GM19467 (cell line): Measurements from ENCODE around the gene OR10A2.
"Not testable (repeated sequence)": the region's sequence is repeated elsewhere in the genome, so short reads cannot be mapped to it uniquely, and the experiment has no call there.

Source experiments
- ATAC-seq: cut with Tn5 transposase; IDR thresholded peaks from one replicate; pipeline ENCODE4 v1.9.1; 2021; ENCODE audit warnings: mild to moderate bottlenecking, moderate library complexity; ENCODE audit not compliant: unreplicated experiment

Gene OR10A2, protein sequence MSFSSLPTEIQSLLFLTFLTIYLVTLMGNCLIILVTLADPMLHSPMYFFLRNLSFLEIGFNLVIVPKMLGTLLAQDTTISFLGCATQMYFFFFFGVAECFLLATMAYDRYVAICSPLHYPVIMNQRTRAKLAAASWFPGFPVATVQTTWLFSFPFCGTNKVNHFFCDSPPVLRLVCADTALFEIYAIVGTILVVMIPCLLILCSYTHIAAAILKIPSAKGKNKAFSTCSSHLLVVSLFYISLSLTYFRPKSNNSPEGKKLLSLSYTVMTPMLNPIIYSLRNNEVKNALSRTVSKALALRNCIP

DNA sequence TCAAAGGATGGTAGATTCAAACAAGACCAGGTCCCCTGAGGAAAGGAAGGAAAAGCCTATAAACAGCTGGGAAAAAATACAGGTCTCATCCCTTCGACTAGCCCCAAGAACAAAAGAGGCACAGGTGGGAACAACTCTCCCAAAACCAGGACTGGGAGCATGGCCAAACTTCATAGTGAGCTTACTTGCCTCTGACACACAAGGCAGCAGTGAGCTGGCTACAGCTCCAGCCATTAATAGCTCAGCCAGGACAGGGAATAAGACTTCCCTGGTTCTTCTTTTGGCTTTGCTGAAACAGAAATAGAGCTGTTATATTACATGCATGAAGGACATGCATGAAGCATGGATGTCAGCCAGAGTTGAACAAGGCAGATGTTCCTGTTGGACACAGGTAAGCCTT lies at the start of gene OR10A2:
OR10A2 (plus strand) TSS at position 97 of the 400 bp plus-strand sequence. CDS start 6,698 bp downstream, outside the sequence.
- ATAC-seq = no peak

DNA sequence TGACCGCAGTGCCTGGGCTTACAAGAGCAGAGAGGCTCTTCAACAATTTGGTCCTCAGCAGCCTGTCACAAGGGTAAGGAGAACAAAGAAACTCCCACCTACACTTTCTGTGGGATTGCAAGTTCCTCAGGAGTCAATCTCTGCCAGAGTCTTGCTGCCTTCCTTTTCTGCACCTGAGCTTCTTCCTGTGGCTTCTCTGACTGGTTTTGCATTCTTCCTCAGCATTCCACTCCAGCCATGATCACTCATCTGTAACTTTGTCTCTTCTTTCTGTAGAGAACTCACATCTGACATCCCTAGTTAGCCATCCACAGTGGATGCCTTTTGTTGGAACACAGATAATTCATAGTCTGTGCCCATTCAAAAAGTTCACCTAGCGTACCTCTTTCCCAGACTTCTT lies 49.2 kb upstream of the OR10A2 start:
- no peak for ATAC-seq

DNA sequence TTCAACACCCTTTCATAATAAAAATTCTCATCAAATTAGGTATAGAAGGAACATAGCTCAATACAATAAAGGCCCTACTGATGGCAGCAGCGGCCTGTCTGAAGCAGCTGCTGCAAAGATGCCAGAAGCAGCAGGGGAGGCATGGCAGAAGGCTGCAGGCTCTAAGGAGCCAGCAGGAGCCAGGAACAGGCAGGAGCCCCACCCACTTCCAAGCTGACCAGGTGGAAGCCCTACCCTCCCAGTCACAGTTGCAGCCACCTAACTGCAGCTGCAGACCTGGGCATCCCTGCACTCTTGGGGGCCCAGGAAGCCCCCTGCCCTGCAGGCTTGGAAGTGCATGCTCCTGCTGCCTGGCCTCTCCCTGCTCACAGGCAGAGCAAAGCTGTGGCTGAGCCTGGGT lies 45.2 kb upstream of the OR10A2 start:
- no peak for ATAC-seq

DNA sequence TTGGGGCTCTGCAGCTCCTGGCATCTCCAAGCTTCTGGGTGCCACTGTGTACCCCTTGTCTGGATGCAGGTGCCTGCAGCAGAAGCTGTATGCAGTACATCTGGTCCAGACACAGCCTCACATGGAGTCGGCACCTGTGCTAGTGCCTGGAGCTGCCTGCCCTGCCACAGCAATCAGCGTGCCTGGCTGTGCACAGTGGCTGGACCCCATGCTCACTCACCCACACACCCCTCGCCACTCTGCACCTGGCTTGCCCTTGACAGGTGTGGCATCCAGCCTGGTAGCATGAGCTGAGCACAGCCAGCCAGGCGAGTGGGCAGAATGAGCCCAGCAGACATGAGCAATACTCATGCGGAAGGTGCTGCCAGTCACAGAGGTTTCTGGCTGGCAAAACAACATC lies 43.9 kb upstream of the OR10A2 start:
- ATAC-seq = no peak

DNA sequence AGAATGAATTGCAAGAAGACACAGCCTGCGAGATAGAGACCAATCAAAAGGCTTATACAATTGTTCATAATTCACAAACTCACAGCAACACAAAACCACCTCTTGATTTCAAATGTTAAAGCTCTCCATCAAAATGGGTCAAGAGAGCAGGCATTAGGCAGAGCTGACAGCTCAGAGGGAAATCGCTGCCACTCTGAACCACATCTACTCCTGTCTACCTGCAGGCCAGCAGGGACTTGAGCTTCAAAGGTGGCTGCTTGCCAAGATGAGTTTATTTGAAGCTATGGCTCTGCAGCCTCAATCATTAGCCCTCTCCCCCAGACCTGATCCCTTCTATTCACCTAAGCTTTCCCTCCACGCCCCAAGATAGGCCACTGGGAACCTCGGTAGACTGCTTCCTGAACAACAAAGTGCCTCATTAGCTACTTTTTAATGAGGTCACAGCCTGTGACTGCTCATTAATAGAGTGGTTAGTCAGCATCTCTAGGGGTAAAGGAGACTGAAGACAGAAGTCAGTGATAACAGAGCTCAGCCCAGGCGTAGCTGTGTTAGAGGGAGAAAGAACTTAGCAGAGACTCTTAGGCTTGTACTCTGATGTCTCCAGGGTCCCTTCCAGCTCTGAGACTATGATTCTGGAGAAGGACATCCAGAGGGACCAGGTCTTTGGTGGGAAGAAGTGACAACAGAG lies 38.6 kb upstream of the OR10A2 start:
- no peak for ATAC-seq

DNA sequence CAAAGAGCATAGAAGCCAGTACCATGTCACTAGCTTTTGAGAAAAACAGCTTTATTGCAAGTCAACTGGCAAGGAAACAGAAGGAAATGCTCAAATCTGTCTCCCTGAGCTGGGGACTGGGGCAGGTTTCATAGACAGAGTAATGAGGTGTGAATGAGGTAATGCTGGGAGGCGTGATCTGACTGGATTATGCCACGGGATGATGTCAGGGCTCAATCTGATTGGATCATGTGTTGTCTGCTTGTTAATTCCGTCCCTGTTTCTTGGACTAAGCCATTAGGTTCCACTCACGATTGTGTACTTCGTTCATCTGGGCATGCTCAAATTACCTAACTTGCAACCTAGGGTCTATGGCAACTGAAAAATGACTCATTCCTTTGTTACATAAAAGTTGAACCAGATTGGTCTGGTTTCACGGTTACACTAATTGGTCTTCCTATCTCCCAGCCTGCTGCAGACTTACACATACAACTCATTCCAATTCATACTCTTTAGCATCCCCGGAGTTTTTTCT lies 37.6 kb upstream of the OR10A2 start:
- ATAC-seq = no peak

DNA sequence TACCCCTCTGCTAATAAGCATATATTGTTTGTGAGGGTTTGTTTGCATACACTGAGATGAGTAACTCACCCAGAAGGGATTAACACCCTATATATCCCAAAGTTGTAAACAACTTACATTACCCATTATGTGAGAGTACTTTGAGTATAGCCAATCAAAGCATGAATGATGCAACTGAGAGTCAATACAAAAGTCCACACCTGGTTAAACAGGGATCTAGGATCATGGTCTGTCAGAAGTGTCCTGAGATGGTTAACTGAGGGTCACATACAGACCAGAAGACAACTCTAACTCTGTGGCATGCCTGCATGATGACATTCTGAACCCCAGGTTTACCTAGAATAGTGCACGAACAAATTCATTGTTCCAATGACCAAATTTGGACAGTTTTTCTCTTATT lies 34.8 kb upstream of the OR10A2 start:
- no peak for ATAC-seq

DNA sequence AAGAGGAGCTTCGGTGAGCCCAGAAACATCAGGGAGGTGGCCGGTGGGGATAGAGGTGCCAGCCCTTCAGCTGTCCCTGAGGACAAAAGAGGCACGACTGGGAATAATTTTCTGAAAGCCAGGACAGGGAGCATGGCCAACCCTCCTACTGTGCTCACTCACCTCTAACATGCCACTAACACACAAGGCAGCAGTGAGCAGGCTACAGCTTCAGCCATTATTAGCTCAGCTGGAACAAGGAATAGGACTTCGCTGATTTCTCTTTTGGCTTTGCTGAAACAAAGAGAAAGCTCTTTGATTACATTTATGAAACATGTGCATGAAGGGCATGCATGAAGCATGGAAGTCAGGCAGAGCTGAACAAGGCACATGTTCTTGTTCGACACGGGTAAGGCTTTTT lies 29.5 kb upstream of the OR10A2 start:
- ATAC-seq = no peak

DNA sequence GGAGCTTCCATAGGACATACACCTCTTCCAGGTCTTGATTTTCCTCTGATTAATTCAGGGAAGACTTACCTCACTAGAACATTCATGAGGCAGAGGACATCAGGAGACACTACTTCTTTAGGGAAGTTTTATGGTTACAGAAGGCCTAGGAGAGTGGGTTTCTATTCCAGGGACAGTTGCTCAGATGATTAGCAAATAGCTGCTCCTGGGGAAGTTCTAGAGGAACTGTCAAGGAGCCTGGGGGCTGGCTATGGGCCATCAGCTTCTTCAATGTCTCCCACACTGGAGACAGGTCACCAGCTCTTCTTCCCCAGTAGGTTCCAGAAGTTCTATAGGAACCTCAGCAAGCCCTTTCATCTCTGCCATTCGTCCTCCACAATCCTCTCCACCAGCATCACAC lies 28.8 kb upstream of the OR10A2 start:
- no peak for ATAC-seq

DNA sequence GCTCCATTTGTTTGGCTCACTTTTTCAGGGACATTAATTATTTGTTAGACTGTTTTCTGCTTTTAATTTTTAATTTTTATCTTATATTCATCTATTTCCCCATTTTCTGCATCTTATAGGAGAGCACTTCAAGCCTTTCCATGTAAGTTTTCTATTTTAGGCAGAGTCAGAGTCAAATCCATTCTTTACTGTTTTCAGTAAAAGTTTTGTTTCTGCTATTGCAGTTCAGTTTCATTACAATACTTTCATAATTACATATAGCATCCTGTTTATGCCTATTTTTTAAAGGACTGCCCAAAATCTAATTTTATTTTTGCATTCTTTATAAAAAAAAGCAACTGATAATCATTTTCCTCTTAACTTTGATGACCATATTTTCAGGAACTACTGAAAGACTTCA lies 21.2 kb upstream of the OR10A2 start:
- no peak for ATAC-seq

DNA sequence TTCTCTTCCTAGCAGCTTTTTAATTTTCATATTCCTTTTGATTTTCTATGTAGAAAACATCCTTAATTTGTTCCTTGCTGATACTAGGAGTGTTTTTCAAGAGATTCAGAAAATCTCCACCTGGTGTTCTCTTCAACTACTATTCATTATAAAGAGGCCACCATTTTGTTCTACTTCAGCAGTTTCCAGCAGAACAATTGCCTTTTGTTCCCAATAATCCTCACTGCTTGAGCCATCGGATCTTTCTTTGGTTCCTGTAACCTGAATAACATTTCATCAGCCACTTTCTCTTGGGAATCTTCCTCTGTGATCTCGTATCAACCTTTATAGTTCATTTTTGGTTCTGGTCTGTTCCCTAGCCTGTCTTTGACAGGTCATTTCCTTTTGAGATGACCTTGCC lies 19.2 kb upstream of the OR10A2 start:
- no peak for ATAC-seq

DNA sequence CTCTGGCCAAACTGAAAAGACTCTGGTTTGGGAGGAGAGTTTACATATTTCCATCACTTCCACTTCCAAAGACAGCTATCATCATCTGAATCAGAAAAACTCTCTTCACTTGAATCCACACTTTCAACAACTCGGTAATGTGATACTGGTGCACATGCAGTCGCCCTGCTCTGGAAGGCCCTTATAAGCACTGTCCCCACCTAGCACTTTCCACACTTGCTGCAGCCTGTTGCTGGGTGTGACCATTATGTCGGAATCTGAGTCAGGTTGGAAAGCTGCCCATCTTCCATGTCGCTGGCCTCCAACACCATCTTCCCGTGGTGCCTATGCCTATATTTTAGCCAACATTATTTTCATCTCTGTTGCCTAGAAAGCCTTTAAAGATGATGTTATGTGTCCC lies 18.5 kb upstream of the OR10A2 start:
- ATAC-seq = no peak

DNA sequence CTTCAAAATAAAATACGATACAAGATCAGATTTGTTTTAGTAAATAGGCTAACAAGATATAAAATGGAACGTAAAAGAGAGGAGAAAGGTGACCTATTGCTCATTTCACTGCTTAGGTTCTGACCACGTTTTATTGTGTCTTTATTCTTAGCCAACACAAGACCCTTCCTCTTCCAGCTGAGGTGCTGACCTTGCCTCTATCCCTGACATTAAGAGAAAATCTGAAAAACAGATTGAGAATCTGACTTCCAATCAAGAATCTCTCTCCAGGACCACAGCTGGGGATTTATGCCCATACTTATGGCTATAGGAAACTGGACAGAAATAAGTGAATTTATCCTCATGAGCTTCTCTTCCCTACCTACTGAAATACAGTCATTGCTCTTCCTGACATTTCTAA lies 17.5 kb upstream of the OR10A2 start, which contains the start of gene OR10A5:
OR10A5 (plus strand) TSS at position 301 of the 400 bp plus-strand sequence; CDS start at position 301, 0 bp downstream.
- ATAC-seq = no peak

DNA sequence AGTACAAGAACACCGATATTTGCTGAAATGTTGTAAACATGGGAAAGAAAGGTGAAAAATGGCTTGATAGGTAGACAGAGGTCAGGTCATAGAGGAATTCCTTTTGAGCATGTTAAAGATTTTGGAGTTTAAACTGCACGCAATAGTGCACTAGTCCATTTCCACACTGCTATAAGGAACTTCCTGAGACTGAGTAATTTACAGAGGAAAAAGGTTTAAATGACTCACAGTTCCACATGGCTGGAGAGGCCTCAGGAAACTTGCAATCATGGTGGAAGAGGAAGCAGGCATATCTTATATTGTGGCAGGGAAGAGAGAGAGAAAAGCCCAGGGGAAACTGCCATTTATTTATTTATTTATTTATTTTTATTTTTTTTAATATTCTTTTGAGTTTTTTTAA lies 12.3 kb upstream of the OR10A2 start:
- no peak for ATAC-seq

DNA sequence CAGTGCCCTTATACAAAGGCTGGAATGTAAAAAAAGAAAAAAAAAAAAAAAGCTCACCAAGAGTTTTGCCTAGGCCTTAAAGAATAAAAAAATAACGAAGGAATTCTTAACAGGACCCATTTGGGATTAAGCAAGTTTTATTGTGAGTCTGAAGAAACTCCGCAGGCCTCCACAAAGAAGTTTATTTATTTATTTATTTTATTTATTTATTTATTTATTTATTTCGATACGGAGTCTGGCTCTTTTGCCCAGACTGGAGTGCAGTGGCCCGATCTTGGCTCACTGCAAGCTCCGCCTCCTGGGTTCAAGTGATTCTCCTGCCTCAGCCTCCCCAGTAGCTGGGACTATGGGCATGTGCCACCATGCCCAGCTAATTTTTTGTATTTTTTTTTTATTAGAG lies 8.1 kb upstream of the OR10A2 start:
- not testable (repeated sequence) for ATAC-seq

DNA sequence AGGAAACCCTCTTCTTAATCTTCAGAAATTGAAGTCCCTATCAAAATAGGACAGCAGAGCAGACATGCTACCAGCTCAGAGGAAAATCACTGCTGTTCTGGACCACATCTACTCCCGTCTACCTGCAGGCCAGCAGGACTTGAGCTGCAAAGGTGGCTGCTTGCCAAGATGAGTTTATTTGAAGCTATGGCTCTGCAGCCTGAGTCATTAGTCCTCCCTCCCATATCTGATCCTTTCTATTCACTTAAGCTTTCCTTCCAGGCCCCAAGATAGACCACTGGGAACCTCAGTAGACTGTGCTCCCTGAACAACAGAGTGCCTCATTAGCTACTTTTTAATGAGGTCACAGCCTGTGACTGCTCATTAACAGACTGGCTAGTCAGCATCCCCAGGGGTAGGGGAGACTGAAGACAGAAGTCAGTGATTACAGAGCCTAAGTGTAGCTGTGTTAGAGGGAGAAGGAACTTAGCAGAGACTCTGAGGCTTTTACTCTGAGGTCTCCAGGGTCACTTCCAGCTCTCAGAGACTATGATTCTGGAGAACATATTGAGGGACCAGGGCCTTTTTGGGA lies 6.8 kb upstream of the OR10A2 start:
- ATAC-seq = no peak

DNA sequence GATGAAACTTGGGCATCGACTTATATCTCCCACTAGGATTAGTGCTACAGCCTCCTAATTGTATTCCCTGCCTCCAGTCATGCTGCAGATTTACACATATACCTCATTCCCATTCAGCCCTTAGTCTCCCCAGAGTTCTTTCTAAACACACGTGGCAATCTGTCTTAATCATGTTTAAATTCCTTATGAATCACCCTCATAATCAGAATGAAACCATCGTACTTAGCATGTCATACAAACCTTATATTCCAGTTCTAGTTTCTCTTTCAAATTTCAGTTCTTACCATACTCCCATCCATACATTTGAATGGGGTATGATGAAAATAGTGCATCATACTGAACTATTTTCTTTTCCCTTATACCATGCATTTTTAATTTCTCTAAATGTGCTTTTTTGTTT lies 6.0 kb upstream of the OR10A2 start:
- no peak for ATAC-seq

DNA sequence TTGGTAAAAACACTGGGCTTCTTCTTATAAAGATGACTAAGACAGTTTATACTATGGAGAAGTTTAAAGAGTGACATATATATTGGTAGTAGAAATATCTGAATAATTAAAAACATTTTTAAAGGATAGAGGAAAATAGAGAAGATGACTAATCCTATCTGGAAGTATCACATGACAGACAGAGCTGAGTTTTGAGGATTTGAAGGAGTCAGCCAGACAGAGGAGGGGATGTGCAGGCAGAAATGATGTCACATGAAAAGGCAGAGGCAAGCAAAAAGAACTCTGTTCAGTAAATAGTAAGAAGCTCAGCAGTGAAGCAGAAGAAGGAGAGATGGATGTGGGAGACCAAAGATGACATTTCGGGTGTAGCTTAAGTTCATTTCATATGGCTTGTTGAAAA lies 1.6 kb downstream of the OR10A2 start:
- no peak for ATAC-seq

DNA sequence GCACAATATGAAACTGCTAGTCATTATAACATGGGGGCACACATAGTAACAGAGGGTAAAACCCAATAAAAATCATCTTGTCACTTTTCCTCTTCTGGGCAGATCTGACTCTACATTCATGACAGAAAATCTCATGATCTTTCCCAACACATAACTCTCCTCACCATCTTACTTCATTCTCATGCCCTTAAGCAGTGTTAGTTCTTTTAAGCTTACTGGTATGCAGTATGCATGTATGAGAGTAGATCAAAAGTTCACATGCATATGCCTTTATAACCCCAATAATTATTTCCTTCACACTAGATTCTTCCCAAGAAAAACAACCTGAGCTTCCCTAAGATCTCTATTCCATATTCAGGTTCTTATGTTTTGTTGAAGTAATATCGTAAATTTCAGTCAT lies 8.4 kb downstream of the OR10A2 start:
- ATAC-seq = no peak

DNA sequence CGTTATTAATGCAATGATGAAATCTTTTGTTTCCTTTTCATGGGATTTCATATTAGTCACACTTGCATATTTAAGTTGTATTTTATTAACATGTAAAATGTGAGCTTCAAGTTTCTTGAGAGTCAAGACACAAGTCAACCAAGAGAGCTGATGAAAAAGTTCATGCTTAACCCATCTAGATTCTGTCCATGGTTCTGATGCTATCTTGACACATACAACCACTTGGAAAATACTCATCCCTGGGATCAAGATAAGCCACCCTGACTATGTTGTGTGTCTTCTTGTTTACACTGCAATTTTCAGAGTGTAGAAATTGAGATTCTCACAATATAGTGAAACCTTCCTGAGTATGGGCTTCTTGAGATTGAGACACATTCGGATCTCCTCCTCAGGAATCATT lies 12.9 kb downstream of the OR10A2 start:
- ATAC-seq = no peak

DNA sequence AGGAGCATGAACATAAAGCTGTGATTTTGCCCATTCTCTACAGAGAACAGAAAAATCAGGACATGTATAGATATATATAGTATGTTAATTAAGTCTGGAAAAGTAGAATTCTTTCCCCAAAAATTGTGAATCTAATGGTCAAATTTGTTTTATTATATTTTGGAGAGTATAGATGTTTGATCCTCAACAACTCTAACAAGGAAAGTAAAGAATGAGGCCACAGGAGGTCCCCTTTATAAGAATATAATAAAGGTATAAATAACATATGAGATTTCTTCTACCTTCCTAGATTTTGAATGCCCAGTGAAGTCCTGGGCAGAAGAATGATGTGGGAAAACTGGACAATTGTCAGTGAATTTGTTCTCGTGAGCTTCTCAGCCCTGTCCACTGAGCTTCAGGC lies 13.5 kb downstream of the OR10A2 start, which contains the start of gene OR10A4:
OR10A4 (plus strand) TSS at position 301 of the 400 bp plus-strand sequence; CDS start at position 324, 23 bp downstream.
- ATAC-seq = no peak

DNA sequence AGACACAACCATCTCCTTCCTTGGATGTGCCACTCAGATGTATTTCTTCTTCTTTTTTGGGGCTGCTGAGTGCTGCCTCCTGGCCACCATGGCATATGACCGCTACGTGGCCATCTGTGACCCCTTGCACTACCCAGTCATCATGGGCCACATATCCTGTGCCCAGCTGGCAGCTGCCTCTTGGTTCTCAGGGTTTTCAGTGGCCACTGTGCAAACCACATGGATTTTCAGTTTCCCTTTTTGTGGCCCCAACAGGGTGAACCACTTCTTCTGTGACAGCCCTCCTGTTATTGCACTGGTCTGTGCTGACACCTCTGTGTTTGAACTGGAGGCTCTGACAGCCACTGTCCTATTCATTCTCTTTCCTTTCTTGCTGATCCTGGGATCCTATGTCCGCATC lies 14.1 kb downstream of the OR10A2 start:
- ATAC-seq = no peak
